HepG2 (cell line): ENCODE data around the gene GPR39. TPM values are rescaled to one million over a fixed set of nuclear protein-coding genes. Genes with fewer than 3 reads are reported as not detected.

Experiments
- ATAC-seq: fragments of 200-7000 bp; cut with Tn5 transposase; 3 replicates; pipeline ENCODE4 v1.9.1; 2020; ENCODE audit warnings: mild to moderate bottlenecking, moderate library complexity
- BruUV-seq: library from RNA; stranded (reverse); fragments of 400-500 nt; replicated peaks from 2 replicates; lab custom pipeline; 2021; lab: Mats Ljungman, UMichigan
- CTCF ChIA-PET: fragments of 300-600 bp; formaldehyde crosslinking; extraction: SDS; loops from one replicate; lab custom pipeline; 2021; ENCODE audit warnings: low total read pairs, inconsistent platforms, low intra/inter-chr PET ratio; lab: Yijun Ruan, JAX
- POLR2A ChIA-PET: fragments of 350-600 bp; sonication (Branson Sonifier 250); formaldehyde crosslinking; loops from one replicate; lab custom pipeline; 2020; ENCODE audit warnings: antibody characterized with exemption, inconsistent platforms; lab: Yijun Ruan, JAX
- DNase-seq: peaks from one replicate; pipeline ENCODE4 v3.0.0-alpha.2; 2015; ENCODE audit warnings: low spot score
- FAIRE-seq: peaks from 3 replicates; lab custom pipeline; 2011; peaks lifted over from hg19 to GRCh38; lab: Jason Lieb, UNC
- H2AFZ ChIP-seq: one replicate; pipeline ENCODE4 v1.6.1; 2011; ENCODE audit warnings: low read length, inconsistent platforms
- H3K27ac ChIP-seq: fragments of 300-600 bp; 3 replicates; pipeline ENCODE4 v1.8.0; 2011; ENCODE audit warnings: mixed run types, mild to moderate bottlenecking, mixed read lengths, low read length, inconsistent platforms; ENCODE audit not compliant: insufficient read depth; ENCODE audit errors: extremely low read length
- H3K27me3 ChIP-seq, 2 experiments: fragments of 200-600 bp in 1 of 2; 2 replicates in 1 of 2; 3 replicates in 1 of 2; pipeline versions ENCODE4 v1.6.0 to v1.8.0; 2011; ENCODE audit warnings: low read length in 2 of 2, mild to moderate bottlenecking in 2 of 2, moderate library complexity in 2 of 2, inconsistent platforms in 1 of 2; ENCODE audit not compliant: insufficient read depth in 2 of 2, control insufficient read depth in 1 of 2
- H3K36me3 ChIP-seq, 2 experiments: fragments of 200-600 bp in 1 of 2; replicated peaks in 1 of 2; 2 replicates in 1 of 2; 3 replicates in 1 of 2; pipeline versions ENCODE4 v1.5.1 to v1.8.0; 2011; ENCODE audit warnings: low read length in 2 of 2, inconsistent platforms in 1 of 2; ENCODE audit not compliant: insufficient read depth in 2 of 2, control insufficient read depth in 1 of 2
- H3K4me1 ChIP-seq: 2 replicates; pipeline ENCODE4 v1.5.1; 2012; ENCODE audit warnings: low read length, inconsistent platforms; ENCODE audit not compliant: insufficient read depth
- H3K4me2 ChIP-seq: 2 replicates; pipeline ENCODE4 v1.6.0; 2011; ENCODE audit warnings: low read depth, low read length, inconsistent platforms
- H3K4me3 ChIP-seq, 3 experiments: fragments of 200-600 bp in 1 of 3; sonication (generic), shearing (Covaris generic) in 1 of 3; replicated peaks in 1 of 3; 2 replicates each; pipeline ENCODE4 v1.5.1; 2011 to 2016; ENCODE audit warnings: low read length in 3 of 3, inconsistent platforms in 2 of 3, low read depth in 2 of 3, mild to moderate bottlenecking in 2 of 3, control low read depth in 1 of 3, mixed read lengths in 1 of 3; ENCODE audit not compliant: insufficient read depth in 1 of 3
- H3K79me2 ChIP-seq: one replicate; pipeline ENCODE4 v1.6.1; 2011; ENCODE audit warnings: low read length, inconsistent platforms; ENCODE audit not compliant: insufficient read depth
- H3K9ac ChIP-seq: 2 replicates; pipeline ENCODE4 v1.6.0; 2011; ENCODE audit warnings: mild to moderate bottlenecking, low read depth, low read length, inconsistent platforms; ENCODE audit not compliant: insufficient read depth
- H3K9me3 ChIP-seq: 2 replicates; pipeline ENCODE4 v1.5.1; 2012; ENCODE audit warnings: mild to moderate bottlenecking, low read length
- H4K20me1 ChIP-seq: 2 replicates; pipeline ENCODE4 v1.6.0; 2011; ENCODE audit warnings: inconsistent platforms, mild to moderate bottlenecking, low read length, moderate library complexity; ENCODE audit not compliant: insufficient read depth
- NR3C1 ChIP-seq: sonication (generic); formaldehyde crosslinking; IDR thresholded peaks from 2 replicates; pipeline ENCODE4 v1.4.0; 2020; ENCODE audit warnings: missing genetic modification reagents
- RORA ChIP-seq: sonication (generic); formaldehyde crosslinking; IDR thresholded peaks from 2 replicates; pipeline ENCODE4 v1.5.0; 2020; ENCODE audit warnings: mild to moderate bottlenecking, missing genetic modification reagents, moderate library complexity
- RXRB ChIP-seq: IDR thresholded peaks from 2 replicates; pipeline ENCODE4 v1.6.1; 2016; ENCODE audit warnings: borderline replicate concordance, missing genetic modification reagents, missing compliant biosample characterization
- SOX5 ChIP-seq: IDR thresholded peaks from 2 replicates; pipeline ENCODE4 v1.6.1; 2016; ENCODE audit warnings: borderline replicate concordance
- TBP ChIP-seq: sonication (generic); formaldehyde crosslinking; IDR thresholded peaks from 2 replicates; pipeline ENCODE4 v1.5.0; 2020; ENCODE audit warnings: missing genetic modification reagents
- ZNF296 ChIP-seq: sonication (generic); formaldehyde crosslinking; conservative IDR thresholded peaks from 2 replicates; pipeline ENCODE4 v1.5.0; 2020; ENCODE audit warnings: mild to moderate bottlenecking, missing genetic modification reagents
- ZNF577 ChIP-seq: sonication (generic); formaldehyde crosslinking; IDR thresholded peaks from 2 replicates; pipeline ENCODE4 v1.4.0; 2020; ENCODE audit warnings: mild to moderate bottlenecking, low read depth, missing genetic modification reagents, borderline replicate concordance
- WGBS: methylation state at CpG from one replicate; pipeline ENCODE4 v1.1.6; 2017; ENCODE audit warnings: low lambda C conversion rate; 5-methylcytosine and 5-hydroxymethylcytosine counted together
- in situ Hi-C: cut with HindIII; loops from 2 replicates; pipeline ENCODE4 v1.10.0; 2017; ENCODE audit warnings: low pct_unique_long_range_greater_than_20kb; ENCODE audit not compliant: extremely low pct_ligation_motif_present
- intact Hi-C: fragments of 100-400 bp; cut with micrococcal nuclease; formaldehyde crosslinking; loops from one replicate; pipeline ENCODE4 v1.10.0; 2022; ENCODE audit not compliant: unreplicated experiment
- polyA plus RNA-seq, 8 experiments: library from polyadenylated mRNA; depleted of rRNA in 3 of 8; stranded (reverse) in 7 of 8; unstranded in 1 of 8; fragments of >200 nt; fragmentation: Illumina TruSeq in 4 of 8; extraction: Trizol in 4 of 8; gene quantifications; 2 replicates each; pipeline versions ENCODE4 v1.2.1 to v1.2.3, GENCODE V29; 2011 to 2016; ENCODE audit warnings: low read depth in 4 of 8, missing spikeins in 1 of 8, mixed read lengths in 1 of 8; ENCODE audit not compliant: insufficient read depth in 1 of 8
- total RNA-seq, 5 experiments: library from RNA; depleted of rRNA; stranded (reverse); fragments of >200 nt; fragmentation: Illumina TruSeq; extraction: Trizol; gene quantifications; 2 replicates each; pipeline ENCODE4 v1.2.3, GENCODE V29; 2016; ENCODE audit warnings: low read depth in 1 of 5
- TF ChIP-seq, protein P1 (sequence below): sonication (generic); formaldehyde crosslinking; IDR thresholded peaks from 2 replicates; pipeline ENCODE4 v1.4.0; 2020; ENCODE audit warnings: missing genetic modification reagents

GPR39 gene
- total and polyA plus RNA-seq, 2 of the 13 experiments (the other 11 are each of a cell fraction or from before 2014, with no cell fraction given), result 0.16 to 0.62 TPM

- no peak overlapping the region for H2AFZ ChIP-seq
- no peaks in the 10 kb centered on the region for H3K4me1 ChIP-seq
- 18% methylated on average over 4 of the region's 4 CpGs for WGBS
- no peak overlapping the region for H3K4me3 ChIP-seq
- H3K27me3 ChIP-seq, result no peaks in the 10 kb centered on the region; a peak in 1 of 5 replicates
- FAIRE-seq (no peak), ATAC-seq (no peak), DNase-seq (no peak)
- in situ Hi-C loops, result no loop called here
- no peaks in the 10 kb centered on the region for H4K20me1 ChIP-seq
- no peak overlapping the region for H3K27ac ChIP-seq
- H3K4me2 ChIP-seq, result no peak overlapping the region
- CTCF ChIA-PET, result no interaction called here
- no peaks in the 10 kb centered on the region for H3K36me3 ChIP-seq
- intact Hi-C loops, result no loop called here
- H3K9ac ChIP-seq, result no peak overlapping the region
- POLR2A ChIA-PET, result no interaction called here
- no peak for TF ChIP-seq ZNF577 (CRISPR knock-in tag)
- no peaks in the 10 kb centered on the region for H3K79me2 ChIP-seq
- no TSS peak for BruUV-seq
- peaks cover 46% of the 10 kb centered on the region for H3K9me3 ChIP-seq
Observed at GRCh38 chr2:132381376-132381775, 35.2 kb upstream of the GPR39 start.

GRCh38 chr2:132383956-132384355, 32.6 kb upstream of the GPR39 start:
- in situ Hi-C loops, result no loop called here
- ATAC-seq (no peak), DNase-seq (no peak), FAIRE-seq (no peak)
- Histone ChIP-seq H3K4me2 (no peak overlapping the region), H3K9ac (no peak overlapping the region), H3K27me3 (no peaks in the 10 kb centered on the region; a peak in 1 of 5 replicates), H3K4me3 (no peak overlapping the region), H3K79me2 (no peaks in the 10 kb centered on the region), H3K36me3 (no peaks in the 10 kb centered on the region), H2AFZ (no peak overlapping the region), H4K20me1 (no peaks in the 10 kb centered on the region), H3K9me3 (peaks cover 39% of the 10 kb centered on the region), H3K27ac (no peak overlapping the region), H3K4me1 (no peaks in the 10 kb centered on the region)
- intact Hi-C loops, result no loop called here
- TF ChIP-seq RORA (CRISPR knock-in tag) (no peak), SOX5 (no peak), RXRB (CRISPR knock-in tag) (no peak), NR3C1 (CRISPR knock-in tag) (no peak), TBP (CRISPR knock-in tag) (no peak), ZNF296 (no peak)
- TF ChIP-seq, protein P1, sequence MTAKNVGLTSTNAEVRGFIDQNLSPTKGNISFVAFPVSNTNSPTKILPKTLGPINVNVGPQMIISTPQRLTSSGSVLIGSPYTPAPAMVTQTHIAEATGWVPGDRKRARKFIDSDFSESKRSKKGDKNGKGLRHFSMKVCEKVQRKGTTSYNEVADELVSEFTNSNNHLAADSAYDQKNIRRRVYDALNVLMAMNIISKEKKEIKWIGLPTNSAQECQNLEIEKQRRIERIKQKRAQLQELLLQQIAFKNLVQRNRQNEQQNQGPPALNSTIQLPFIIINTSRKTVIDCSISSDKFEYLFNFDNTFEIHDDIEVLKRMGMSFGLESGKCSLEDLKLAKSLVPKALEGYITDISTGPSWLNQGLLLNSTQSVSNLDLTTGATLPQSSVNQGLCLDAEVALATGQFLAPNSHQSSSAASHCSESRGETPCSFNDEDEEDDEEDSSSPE (CRISPR knock-in tag), result no peak
- WGBS, result 31% methylated on average over 8 of the region's 8 CpGs
- CTCF ChIA-PET, result no interaction called here
- POLR2A ChIA-PET, result no interaction called here
- no TSS peak for BruUV-seq
